T-helper 2 cell treated with Interferon-gamma antibody and Interleukin-4, amounts not matched to agents 100 ng/mL and 5 ng/mL, for 36 hours (primary cell): ENCODE data around the gene ATAT1. TPM values are rescaled to one million over a fixed set of nuclear protein-coding genes. Genes with fewer than 3 reads are reported as not detected.

Experiments
- total RNA-seq: library from RNA; stranded (reverse); gene quantifications from 2 replicates; pipeline ENCODE4 v1.2.3, GENCODE V29; 2022

Gene ATAT1
- total RNA-seq, 1 donor from 2014 or later, result 9.0 TPM

Other genes with a start within 250 kb of the ATAT1 start
- gene HLA-E, start 137.4 kb upstream of the ATAT1 start, total RNA-seq, result 483 and 485 TPM in 2 replicates
- 55.7 and 56.1 TPM in 2 replicates for gene GNL1, start 70.4 kb upstream of the ATAT1 start, total RNA-seq
- 23.3 and 24.6 TPM in 2 replicates for gene PRR3, start 69.6 kb upstream of the ATAT1 start, total RNA-seq
- gene ABCF1, start 55.4 kb upstream of the ATAT1 start, total RNA-seq, result 80.3 and 85.2 TPM in 2 replicates
- gene PPP1R10, start 9.6 kb upstream of the ATAT1 start, total RNA-seq, result 100 and 106 TPM in 2 replicates
- 40.2 and 43.2 TPM in 2 replicates for gene MRPS18B, start 9.0 kb upstream of the ATAT1 start, total RNA-seq
- 20.1 and 26.0 TPM in 2 replicates for gene C6orf136, start 20.3 kb downstream of the ATAT1 start, total RNA-seq
- 44.4 and 47.6 TPM in 2 replicates for gene DHX16, start 46.1 kb downstream of the ATAT1 start, total RNA-seq
- 247 TPM in 2 replicates for gene PPP1R18, start 59.8 kb downstream of the ATAT1 start, total RNA-seq
- 33.5 and 35.1 TPM in 2 replicates for gene NRM, start 64.1 kb downstream of the ATAT1 start, total RNA-seq
- gene MDC1, start 90.4 kb downstream of the ATAT1 start, total RNA-seq, result 72.7 and 79.0 TPM in 2 replicates
- 1,315 and 1,323 TPM in 2 replicates for gene TUBB, start 93.5 kb downstream of the ATAT1 start, total RNA-seq
- gene FLOT1, start 115.8 kb downstream of the ATAT1 start, total RNA-seq, result 126 and 132 TPM in 2 replicates
- 20.9 and 21.6 TPM in 2 replicates for gene IER3, start 117.7 kb downstream of the ATAT1 start, total RNA-seq